GM19099 (cell line): ENCODE measurements around the gene CHMP6.

Experiments used
- POLR2A ChIP-seq: IDR thresholded peaks from 3 replicates; pipeline ENCODE4 v1.6.1; 2011; ENCODE audit warnings: low read depth; ENCODE audit not compliant: insufficient read length; ENCODE audit errors: extremely low read depth

CHMP6 gene

DNA sequence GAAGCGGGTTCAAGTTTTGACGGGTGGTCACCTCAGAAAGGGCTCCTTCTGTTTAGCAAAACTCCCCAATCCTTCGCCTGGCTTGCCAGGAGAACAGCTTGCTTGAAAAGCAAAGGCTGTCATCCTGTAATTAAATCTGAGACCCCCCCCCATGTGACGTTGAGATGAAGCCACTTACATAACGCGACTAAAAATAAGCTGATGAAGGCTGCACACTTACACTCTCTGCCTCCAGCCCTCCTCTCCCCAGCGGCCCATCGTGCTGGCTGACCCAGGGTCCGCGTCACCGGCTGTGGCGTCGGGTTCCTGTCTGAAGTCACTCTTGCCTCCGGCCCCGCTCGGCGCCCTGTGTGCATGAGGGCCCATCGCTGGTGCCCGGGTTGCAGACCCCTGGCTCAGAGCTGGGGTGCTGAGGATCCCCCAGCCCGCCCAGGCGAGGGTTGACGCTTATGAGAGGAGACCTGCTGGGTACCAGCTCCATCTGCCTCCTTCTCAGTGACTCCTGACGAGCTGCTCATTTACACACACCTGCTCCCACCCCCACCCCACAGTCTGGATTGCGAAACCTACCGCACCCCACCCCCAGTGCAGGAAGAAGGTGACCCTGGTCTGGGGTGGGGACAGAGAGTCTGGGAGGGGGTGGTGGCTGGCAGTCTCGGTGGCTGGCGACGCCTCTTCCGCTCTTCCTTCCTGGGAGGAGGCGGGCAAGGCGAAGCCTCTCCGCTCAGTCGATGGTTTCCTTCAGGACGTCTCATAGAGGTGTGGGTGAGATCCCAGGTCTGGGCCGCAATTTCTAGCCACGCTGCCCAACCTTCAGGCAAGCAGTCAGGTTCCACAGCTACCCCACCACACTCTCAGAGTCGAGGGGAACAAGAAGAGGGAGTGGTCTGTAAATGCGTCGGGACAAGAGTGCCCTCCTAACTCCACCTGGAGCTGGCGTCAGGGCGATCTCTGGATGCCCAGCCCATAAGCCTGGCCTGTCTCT is 40.2 kb downstream of the CHMP6 start:
- no peak for TF ChIP-seq POLR2A

DNA sequence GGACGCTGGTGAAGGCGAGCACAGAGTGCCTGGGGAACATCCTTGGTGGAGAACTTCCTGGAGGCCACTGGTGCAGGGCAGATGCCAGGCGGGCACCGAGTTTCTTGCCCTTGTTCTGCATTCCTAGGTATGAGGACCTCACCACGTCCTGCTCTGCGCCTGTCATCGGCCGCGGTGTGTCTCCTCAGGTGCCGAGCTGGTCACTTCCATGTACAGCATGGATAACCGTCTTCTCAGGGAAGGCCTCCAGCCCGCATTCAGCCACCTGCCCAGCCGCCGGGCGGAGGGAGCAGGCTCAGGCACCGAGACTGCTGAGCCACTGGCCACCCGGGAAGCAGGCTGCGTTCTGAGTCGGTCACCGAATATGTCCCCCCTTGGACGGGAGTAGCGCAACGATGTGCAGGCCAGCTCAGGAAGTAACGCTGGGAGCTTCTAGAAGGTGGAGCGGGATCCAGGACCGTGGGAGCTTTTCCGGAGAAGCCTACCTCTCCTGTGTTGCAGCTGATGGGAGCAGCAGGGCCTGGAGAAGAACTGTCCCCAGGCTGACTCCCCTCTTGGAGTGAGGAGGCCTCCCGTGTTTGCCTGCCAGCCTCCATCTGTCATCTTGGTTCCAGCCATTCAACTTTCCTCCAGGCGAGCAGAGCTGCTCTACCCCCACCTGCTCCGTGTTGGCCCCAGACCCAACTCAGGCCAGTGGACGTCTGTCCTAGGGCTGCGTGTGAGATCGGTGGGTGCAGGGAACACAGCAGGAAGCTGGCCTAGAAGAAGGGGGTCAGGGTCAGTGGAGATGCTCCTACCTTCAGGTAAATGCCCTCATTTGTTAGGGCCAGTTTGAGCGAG is 41.2 kb downstream of the CHMP6 start:
- no peak for TF ChIP-seq POLR2A

- no peak for TF ChIP-seq POLR2A
Observed at GRCh38 chr17:81033535-81034167, 42.0 kb downstream of the CHMP6 start.

DNA sequence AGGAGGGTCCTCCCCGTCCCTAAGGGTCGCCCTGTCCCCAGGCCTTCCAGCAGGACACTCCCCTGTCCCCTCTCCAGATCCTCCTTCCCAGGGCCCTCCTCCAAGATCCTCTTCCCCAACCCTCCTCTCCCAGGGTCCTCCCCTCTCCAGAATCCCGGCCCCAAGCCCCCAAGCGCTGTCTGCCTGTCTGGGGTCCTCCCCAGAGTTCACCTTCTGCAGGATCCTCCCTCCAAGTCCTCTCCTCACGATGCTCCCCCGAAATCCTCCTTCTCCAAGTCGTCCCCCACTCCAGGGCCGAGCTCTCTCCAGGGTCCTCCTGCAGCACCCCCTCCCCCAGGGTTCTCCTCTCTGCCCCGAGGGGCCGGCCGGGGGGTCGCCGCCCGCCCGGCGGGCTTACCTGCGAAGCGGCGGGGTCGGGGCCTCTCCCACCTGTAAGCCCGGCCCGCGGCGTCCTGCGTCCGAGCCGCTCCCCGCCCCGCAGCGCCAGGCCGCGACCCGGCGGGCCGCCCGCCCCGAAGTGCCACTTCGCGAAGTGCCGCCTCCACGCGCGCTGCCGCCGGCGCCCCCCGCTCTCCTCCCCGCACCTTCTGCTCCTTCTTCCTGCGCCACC is 42.6 kb downstream of the CHMP6 start:
- no peak for TF ChIP-seq POLR2A

DNA sequence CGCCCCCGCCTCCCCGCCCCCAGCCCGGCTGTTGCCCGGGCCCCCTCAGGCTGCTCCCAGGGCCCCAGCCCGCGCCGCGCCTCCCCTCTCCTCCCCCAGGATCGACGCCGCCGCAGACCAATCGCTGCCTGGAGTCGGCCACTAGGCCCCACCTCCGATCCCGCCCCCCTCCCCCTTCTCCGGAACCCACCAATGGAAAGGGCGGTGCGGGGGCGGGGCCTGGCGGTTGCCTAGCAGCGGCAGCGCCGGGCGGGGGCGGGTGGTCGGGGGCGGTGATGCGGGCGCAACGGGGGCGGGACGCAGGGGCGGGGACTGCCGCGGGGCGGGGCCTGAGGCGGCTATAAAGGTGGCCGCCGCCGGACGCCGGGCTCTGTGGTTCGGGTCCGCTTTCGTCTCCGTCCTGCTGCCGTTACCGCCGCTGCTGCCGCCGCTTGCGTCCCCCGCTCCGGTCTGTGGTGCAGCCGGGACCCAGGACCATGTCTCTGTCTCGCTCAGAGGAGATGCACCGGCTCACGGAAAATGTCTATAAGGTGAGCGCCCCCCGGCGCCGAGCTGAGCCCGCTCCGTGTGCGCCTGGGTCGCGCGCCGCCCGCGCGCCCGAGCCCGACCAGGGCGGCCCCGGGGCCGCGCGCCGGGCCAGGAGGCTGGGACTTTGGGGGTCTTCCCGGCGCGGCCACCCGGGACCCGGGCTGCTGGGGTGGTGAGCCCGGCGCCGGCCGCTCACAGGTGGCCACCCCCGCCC is 43.3 kb downstream of the CHMP6 start, which contains the start of gene BAIAP2:
Gene BAIAP2, plus strand, starts transcription at position 373 of the 742 bp plus-strand sequence. Its CDS starts 104 bp downstream, at position 477.
- peak; percentile 66 for TF ChIP-seq POLR2A

DNA sequence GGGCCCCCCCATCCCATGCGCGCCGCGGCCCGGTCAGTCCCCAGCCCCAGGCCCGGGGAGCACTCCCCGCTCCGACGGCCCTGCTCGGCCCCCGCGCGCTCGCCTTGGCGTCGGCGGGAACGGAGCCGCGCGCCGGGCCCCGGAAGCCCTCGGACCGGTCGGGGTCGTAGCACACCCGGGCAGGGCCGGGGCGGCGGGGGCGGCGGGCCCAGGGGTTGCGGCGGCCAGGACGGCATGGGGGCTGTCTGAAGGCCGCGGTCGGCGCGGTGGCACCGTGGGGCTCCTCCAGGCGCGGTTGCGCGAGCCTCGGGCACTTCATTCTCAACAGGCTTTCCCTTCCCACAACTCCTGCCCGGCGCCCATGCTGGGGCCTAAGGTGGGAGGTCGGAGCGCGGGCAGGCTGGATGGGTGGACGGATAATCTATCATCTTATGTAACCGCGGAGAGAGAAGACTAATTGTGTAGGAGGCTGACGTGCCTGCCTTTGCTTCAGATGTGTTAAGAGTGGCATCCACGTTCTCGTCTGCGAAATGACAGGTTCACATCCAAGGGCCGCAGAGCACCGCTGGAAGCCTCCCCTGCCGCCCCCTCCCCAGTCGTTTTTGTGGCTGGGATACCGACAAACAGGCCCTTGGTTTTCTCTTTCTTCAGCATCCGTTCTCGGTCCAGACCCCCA is 44.0 kb downstream of the CHMP6 start:
- TF ChIP-seq POLR2A: no peak

DNA sequence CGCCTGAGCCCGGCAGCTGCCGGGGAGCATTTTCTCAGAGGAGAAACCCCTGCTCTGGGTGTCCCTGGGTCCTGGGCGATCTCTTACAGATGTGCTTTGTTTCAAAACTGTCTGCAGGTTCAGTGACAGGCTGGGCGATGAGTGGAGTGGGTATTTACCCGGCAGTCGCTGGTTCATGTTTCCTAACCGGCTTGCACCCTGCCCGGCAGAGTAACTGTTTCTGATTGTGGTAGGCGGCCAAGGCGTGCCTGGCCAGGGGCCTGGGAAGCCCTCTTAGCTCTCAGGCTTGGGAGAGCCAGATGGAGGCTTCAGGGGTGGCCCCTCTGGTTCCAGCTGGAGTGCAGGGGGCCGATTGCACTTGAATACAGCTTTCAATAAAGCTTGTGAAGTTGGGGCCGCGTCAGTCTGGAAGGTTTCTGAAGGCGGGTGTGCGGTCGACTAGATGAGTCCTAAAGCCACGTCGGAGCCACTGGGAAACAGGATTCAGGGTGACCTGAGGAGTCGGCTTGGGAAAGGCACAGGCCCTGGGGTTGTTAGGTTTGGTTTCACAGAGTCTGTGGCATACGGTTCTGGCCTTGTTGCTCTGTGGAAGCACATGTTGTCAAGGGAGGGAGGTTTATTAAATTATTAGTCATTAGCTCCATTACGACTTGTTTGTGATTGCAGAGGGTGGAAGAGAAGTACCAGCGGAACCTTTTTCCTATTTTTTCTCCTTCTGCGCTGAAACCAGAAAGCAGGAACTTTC is 44.7 kb downstream of the CHMP6 start:
- no peak for TF ChIP-seq POLR2A

- no peak for TF ChIP-seq POLR2A
Observed at GRCh38 chr17:81037026-81037797, 45.6 kb downstream of the CHMP6 start.

DNA sequence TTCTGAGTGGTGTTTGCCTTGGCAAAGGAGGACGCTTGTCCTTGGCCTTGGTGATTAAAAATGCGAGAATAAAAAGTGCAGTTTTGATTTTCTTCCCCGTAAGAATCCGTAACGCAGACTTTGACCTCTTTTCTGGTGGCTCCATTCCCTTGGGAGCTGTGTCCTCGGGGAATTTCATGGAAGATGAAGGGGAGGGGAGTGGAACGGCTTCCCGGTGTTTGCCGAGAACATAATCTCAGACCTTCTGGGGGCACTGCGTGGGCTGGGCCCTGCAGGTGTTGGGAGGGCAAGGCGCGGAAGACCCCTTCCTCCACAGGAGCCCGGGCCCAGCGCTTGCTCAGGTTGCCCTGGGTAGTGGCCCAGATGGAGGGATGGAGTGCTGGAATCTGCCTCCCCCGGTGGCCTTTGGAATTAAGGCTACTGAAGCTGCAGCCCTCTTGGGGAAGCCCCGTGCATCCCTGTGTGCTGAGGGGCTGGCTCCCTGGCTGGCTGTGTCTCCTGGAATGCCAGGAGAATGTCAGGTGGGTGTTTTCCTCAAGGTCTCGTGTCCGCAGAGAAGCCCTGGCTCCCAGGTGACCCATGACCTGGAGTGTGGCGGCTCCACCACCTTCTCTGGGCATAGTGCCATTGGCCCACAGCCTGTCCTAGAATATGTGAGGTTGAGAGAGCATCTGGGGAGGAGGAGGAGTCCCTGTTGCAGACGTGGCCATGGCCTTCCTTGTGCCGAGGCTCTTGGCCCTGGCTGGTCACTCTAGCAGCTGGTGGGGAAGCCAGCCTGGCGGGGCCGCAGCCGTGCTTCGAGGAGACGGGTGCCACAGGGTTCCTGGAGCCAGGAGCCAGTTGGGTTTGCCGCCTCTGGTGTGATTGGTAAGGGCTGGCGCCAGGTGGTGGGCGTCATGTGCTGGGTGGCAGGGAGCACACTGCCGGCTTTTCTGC is 46.4 kb downstream of the CHMP6 start:
- no peak for TF ChIP-seq POLR2A

DNA sequence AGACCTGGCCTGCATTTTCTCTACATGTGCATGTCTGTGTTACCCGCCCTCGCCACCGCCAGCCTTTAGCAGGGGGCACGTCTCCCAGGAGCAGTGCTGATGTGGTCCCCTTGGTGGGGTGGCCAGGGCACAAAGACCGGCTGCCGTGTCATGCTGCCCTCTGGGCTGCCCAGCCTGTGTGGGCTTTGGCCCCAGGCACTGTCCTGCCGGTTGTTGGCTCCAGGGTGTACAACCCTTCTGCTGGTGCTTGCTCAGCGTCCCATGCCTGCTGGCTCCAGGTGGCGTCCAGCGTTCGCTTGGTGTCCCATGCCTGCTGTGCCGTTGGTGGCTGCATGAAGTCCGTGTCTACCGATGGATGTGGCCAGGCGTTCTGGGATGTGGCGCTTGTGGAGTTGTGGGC is 47.5 kb downstream of the CHMP6 start:
- TF ChIP-seq POLR2A: no peak
